Stimulated activated naive CD8-positive, alpha-beta T cell treated with anti-CD3 and anti-CD28 coated beads, Interleukin-15, Interleukin-2, amounts not matched to agents 100 ng/mL and 50 ng/mL, for 24 hours (primary cell): ENCODE data around the gene SH3BGRL3.
A peak's percentile ranks its signal among the peaks of the same experiment; 100 is the strongest.
"Not testable (repeated sequence)": the region's sequence is repeated elsewhere in the genome, so short reads cannot be mapped to it uniquely, and the experiment has no call there.

Experiments used
- H3K27ac Mint-ChIP-seq: one replicate; pipeline ENCODE4 v1.8.0; 2021; ENCODE audit warnings: mild to moderate bottlenecking, mixed read lengths
- H3K27me3 Mint-ChIP-seq: one replicate; pipeline ENCODE4 v1.8.0; 2021; ENCODE audit warnings: mixed read lengths
- H3K36me3 Mint-ChIP-seq: one replicate; pipeline ENCODE4 v1.8.0; 2021; ENCODE audit warnings: low read depth, mixed read lengths
- H3K4me1 Mint-ChIP-seq: one replicate; pipeline ENCODE4 v1.8.0; 2021; ENCODE audit warnings: low read depth, mixed read lengths
- H3K4me3 Mint-ChIP-seq: one replicate; pipeline ENCODE4 v1.8.0; 2021; ENCODE audit warnings: mild to moderate bottlenecking, mixed read lengths
- H3K9me3 Mint-ChIP-seq: one replicate; pipeline ENCODE4 v1.8.0; 2021; ENCODE audit warnings: mixed read lengths

The SH3BGRL3 gene

DNA sequence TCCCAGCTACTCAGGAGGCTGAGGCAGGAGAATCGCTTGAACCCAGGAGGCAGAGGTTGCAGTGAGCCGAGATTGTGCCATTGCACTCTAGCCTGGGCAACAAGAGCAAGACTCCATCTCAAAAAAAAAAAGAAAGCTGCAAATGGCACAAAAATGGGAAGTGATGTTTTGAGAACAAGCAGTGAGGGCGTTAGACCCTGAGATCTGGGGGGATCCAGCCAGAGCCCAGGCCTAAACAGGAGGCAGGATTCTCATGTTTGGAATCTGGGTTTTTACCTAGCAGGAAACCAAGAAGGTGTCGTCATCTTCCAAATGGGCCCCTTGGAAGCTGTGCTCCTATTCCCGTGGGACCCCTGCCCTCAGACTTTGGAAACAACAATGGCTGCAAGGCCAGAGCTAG is 12.8 kb downstream of the SH3BGRL3 start:
- not testable (repeated sequence) for H3K27me3 Mint-ChIP-seq, H3K27ac Mint-ChIP-seq, H3K4me3 Mint-ChIP-seq, H3K9me3 Mint-ChIP-seq
- Mint-ChIP-seq H3K4me1 (peaks cover 54% of the 10 kb centered on the region), H3K36me3 (peaks cover 13% of the 10 kb centered on the region)

- Mint-ChIP-seq H3K27me3 (no peaks in the 10 kb centered on the region), H3K36me3 (peaks cover 13% of the 10 kb centered on the region), H3K4me3 (no peak overlapping the region), H3K27ac (no peak overlapping the region), H3K9me3 (no peaks in the 10 kb centered on the region), H3K4me1 (peaks cover 42% of the 10 kb centered on the region)
Measured at GRCh38 chr1:26293911-26294463, 14.1 kb downstream of the SH3BGRL3 start.

DNA sequence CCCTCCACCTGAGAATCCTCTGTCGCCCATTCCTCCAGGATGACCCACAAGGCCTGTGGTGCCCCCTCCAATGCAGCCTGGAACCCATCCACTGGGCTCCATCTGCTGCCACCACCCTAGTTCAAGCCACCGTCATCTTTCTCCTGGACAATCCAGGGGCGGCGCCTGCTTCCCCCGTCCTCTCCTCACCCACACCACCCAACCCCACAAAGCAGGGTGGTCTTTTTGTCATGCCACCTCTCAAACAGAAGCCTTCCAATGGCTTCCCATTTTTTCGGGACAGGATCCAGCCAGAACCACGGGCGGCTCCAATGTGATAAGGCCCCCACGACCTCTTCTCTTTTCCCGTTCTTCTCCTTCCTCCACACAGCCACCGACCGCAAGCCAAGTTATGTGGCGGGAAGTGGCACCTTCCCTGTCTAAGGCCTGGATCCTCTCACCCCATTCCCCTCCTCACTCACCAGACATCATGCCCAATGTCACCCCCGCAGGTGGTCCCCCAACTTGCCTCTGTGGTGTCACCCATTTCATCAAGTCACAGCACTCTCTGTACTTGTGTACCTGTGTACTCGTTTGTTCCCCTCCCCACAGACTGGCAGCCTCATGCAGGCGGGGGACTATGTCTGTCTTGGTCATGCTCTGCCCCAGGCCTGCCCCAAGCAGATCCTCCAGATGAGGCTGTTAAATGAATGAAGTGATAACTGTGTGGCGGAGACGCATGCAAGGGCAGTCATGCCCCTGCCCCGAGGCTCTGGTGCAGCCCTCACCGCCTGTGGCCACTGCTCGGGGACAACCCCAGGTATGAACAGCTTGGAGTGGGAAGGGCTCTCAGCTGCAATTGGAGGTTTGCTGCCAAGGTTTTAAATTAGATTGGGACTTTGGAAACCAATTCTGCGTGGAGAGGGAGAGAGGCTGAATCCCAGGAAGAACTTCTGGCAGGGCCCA is 15.6 kb downstream of the SH3BGRL3 start:
- Mint-ChIP-seq H3K4me3 (no peak overlapping the region), H3K27ac (no peak overlapping the region), H3K27me3 (no peaks in the 10 kb centered on the region), H3K36me3 (peaks cover 13% of the 10 kb centered on the region), H3K4me1 (peaks cover 33% of the 10 kb centered on the region), H3K9me3 (no peaks in the 10 kb centered on the region)

- Mint-ChIP-seq H3K4me3 (no peak overlapping the region), H3K36me3 (peaks cover 13% of the 10 kb centered on the region), H3K9me3 (no peaks in the 10 kb centered on the region), H3K4me1 (peaks cover 23% of the 10 kb centered on the region), H3K27ac (no peak overlapping the region), H3K27me3 (no peaks in the 10 kb centered on the region)
Measured at GRCh38 chr1:26296340-26297056, 16.6 kb downstream of the SH3BGRL3 start.

GRCh38 chr1:26297057-26297790 is 17.3 kb downstream of the SH3BGRL3 start:
- no peaks in the 10 kb centered on the region for H3K9me3 Mint-ChIP-seq
- H3K4me1 Mint-ChIP-seq: peaks cover 16% of the 10 kb centered on the region
- no peak overlapping the region for H3K4me3 Mint-ChIP-seq
- no peaks in the 10 kb centered on the region for H3K27me3 Mint-ChIP-seq
- H3K36me3 Mint-ChIP-seq: peaks cover 13% of the 10 kb centered on the region
- no peak overlapping the region for H3K27ac Mint-ChIP-seq

DNA sequence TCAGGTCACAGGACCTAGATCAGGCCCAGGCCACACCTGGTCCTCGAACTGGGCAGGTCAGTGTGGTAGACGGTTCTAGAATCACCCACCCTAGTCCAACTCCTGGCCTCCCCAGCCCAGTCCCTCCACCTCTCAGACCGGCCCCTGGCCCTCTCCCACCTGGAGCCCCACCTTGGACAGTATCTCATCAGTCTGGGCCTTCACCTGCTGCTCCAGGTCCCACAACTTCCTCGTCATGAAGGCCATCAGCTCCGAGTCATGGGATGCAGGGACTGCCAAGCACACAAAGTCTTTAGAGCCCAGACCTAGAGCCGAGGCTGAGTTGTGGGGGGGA is 17.9 kb downstream of the SH3BGRL3 start:
- no peaks in the 10 kb centered on the region for H3K9me3 Mint-ChIP-seq
- peaks cover 14% of the 10 kb centered on the region for H3K4me1 Mint-ChIP-seq
- H3K27me3 Mint-ChIP-seq: no peaks in the 10 kb centered on the region
- H3K36me3 Mint-ChIP-seq: peaks cover 12% of the 10 kb centered on the region
- H3K4me3 Mint-ChIP-seq: no peak overlapping the region
- H3K27ac Mint-ChIP-seq: no peak overlapping the region

DNA sequence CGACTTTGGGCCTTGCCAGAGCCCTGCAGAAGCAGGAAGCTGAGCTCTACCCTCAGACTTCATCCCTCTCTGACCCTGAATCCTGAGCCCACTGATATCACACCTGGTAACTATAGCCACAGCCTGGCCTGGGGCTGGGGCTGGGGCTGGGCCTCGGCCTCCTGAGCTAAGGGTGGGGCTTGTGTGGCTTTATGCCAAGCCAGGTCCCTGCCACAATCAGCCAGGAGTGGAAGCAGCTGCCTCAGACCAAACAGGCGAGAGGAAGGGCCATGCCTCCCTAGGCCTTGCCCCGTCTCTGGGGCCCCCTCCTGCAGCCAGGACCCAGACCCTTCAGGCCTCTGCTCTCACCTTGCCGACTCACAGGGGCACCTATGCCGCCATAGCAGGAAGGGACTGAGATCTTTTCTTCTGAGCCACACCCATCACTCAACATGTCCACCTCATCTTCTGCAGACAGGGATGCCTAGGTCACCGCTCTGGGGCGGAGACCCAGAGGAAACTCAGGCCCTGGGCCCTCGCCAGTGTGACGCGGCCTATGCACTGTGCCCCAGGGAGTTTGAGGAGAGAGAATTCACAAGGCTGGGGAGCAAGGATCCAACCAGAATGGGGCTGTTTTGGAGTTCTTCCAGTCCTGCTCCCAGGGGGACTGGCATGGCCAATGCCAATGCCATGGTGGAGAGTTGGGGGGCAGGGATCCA is 20.8 kb downstream of the SH3BGRL3 start:
- H3K4me3 Mint-ChIP-seq: no peak overlapping the region

GRCh38 chr1:26302733-26303405 is 23.0 kb downstream of the SH3BGRL3 start:
- Mint-ChIP-seq H3K27ac (no peak overlapping the region), H3K4me1 (peaks cover 35% of the 10 kb centered on the region), H3K9me3 (no peaks in the 10 kb centered on the region), H3K36me3 (no peaks in the 10 kb centered on the region), H3K4me3 (no peak overlapping the region), H3K27me3 (no peaks in the 10 kb centered on the region)

More for the DNA sequence above, 20.8 kb downstream of the SH3BGRL3 start:
- no peaks in the 10 kb centered on the region for H3K9me3 Mint-ChIP-seq
- no peaks in the 10 kb centered on the region for H3K36me3 Mint-ChIP-seq
- peak overlapping the region; percentile 52 for H3K27ac Mint-ChIP-seq
- peaks cover 16% of the 10 kb centered on the region for H3K4me1 Mint-ChIP-seq
- no peaks in the 10 kb centered on the region for H3K27me3 Mint-ChIP-seq

DNA sequence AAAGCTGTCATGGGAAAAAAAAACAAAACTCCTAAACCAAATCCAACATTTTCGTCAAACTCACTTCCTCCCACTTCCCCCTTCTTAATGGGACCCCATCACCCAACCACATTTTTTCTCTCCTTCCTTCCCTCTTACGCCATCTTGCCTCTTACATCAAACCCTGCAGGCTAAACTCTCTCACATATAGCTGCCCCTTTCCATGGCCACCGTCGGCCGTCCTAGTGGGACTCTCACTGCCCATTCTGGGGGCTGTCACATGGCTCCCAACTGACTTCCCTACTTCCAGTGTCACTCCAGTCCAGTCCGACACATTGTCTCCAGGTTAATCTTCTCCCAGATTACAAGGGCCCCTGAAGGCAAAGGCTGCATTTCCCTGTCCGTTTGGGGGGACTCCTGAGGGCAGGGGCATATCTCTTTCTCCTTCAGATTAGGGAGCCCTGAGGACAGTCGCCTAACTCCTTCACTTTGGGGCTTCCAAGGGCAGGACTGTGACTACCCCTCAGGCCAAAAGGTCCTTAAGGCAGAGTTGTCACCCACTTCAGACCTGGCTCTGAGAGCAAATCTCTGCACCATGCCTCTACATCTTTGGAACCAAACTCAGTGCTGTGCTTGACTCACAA is 25.9 kb downstream of the SH3BGRL3 start:
- peak overlapping the region; percentile 95 for H3K27ac Mint-ChIP-seq
- H3K36me3 Mint-ChIP-seq: no peaks in the 10 kb centered on the region
- H3K9me3 Mint-ChIP-seq: no peaks in the 10 kb centered on the region
- H3K27me3 Mint-ChIP-seq: no peaks in the 10 kb centered on the region
- peak overlapping the region; percentile 96 for H3K4me3 Mint-ChIP-seq
- H3K4me1 Mint-ChIP-seq: peaks cover 42% of the 10 kb centered on the region

- Mint-ChIP-seq H3K4me3 (peak within 1 kb of the TSS; percentile 96), H3K27me3 (no peaks in the 10 kb centered on the region), H3K27ac (peak within 1 kb of the TSS; percentile 95), H3K9me3 (no peaks in the 10 kb centered on the region), H3K4me1 (peaks cover 42% of the 10 kb centered on the region), H3K36me3 (no peaks in the 10 kb centered on the region)
Measured at GRCh38 chr1:26306290-26307229, 26.7 kb downstream of the SH3BGRL3 start, which contains the start of gene UBXN11. Gene UBXN11, minus strand, starts transcription at chr1:26306636. Its CDS starts 3,753 bp downstream, at chr1:26302883.

GRCh38 chr1:26307363-26307781 is 27.5 kb downstream of the SH3BGRL3 start:
- H3K27me3 Mint-ChIP-seq: no peaks in the 10 kb centered on the region
- peaks cover 47% of the 10 kb centered on the region for H3K4me1 Mint-ChIP-seq
- peak overlapping the region; percentile 96 for H3K4me3 Mint-ChIP-seq
- H3K36me3 Mint-ChIP-seq: no peaks in the 10 kb centered on the region
- no peaks in the 10 kb centered on the region for H3K9me3 Mint-ChIP-seq
- peak overlapping the region; percentile 94 for H3K27ac Mint-ChIP-seq

- Mint-ChIP-seq H3K27ac (peak overlapping the region; percentile 76), H3K4me1 (peaks cover 50% of the 10 kb centered on the region), H3K4me3 (peak overlapping the region; percentile 12)
- not testable (repeated sequence) for H3K9me3 Mint-ChIP-seq, H3K36me3 Mint-ChIP-seq, H3K27me3 Mint-ChIP-seq
Measured at GRCh38 chr1:26307966-26308899, 28.3 kb downstream of the SH3BGRL3 start.
